Left ventricle myocardium inferior (tissue), 1 donor: ENCODE data around the gene PEDS1. TPM values are rescaled to one million over a fixed set of nuclear protein-coding genes. Genes with fewer than 3 reads are reported as not detected.
A peak's percentile ranks its signal among the peaks of the same experiment; 100 is the strongest.

ENCODE experiments used
- DNase-seq: peaks from one replicate; pipeline ENCODE4 v3.0.0-alpha.2; 2020
- H3K27ac ChIP-seq: fragments of 200-600 bp; replicated peaks from 2 replicates; pipeline ENCODE4 v1.8.0; 2021
- H3K27me3 ChIP-seq: fragments of 200-600 bp; 2 replicates; pipeline ENCODE4 v1.8.0; 2021; ENCODE audit warnings: low read depth
- H3K36me3 ChIP-seq: fragments of 200-600 bp; 2 replicates; pipeline ENCODE4 v1.8.0; 2021
- H3K4me1 ChIP-seq: fragments of 200-600 bp; 2 replicates; pipeline ENCODE4 v1.8.0; 2021
- H3K4me3 ChIP-seq: fragments of 200-600 bp; 2 replicates; pipeline ENCODE4 v1.8.0; 2021; ENCODE audit warnings: mild to moderate bottlenecking, moderate library complexity
- H3K9me3 ChIP-seq: fragments of 200-600 bp; replicated peaks from 2 replicates; pipeline ENCODE4 v1.8.0; 2021
- intact Hi-C: fragments of 100-400 bp; cut with micrococcal nuclease; formaldehyde crosslinking; loops from one replicate; pipeline ENCODE4 v1.11.0; 2022
- total RNA-seq: library from RNA; stranded (reverse); fragmentation: NEBNext Ultra II Directional; extraction: Animal tissue kit (Norgen Biotek cat#: 25700); gene quantifications from one replicate; pipeline ENCODE4 v1.2.1, GENCODE V29; 2021
- TF ChIP-seq, protein P1 (sequence below): fragments of 200-600 bp; IDR thresholded peaks from 2 replicates; pipeline ENCODE4 v1.8.0; 2021; ENCODE audit warnings: antibody characterized with exemption, mild to moderate bottlenecking, borderline replicate concordance
- donor health status: DM: no; HTN: yes; CAD: no; lungs with severe emphysema.

Gene PEDS1
- total RNA-seq, 1 donor from 2014 or later, result 17.3 TPM

DNA sequence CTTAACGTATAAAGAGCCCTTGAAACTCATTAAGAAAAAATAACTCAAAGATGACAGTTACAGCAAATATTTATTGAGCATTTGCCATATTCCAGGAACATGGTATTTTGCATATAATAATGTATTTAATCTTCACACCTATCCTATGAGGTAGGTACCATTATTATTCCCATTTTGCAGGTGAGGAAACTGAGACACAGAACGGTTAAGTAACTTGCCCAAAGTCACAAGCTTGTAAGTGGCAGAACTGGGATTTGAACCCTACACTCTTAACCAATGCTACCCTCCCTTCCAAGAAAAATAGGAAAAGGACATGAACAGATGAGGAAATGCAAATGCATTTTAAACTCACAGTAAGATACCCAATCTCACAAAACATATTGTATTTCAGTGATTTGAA lies 35.3 kb downstream of the PEDS1 start:
- Histone ChIP-seq H3K36me3 (peaks cover 3% of the 10 kb centered on the region), H3K27me3 (no peaks in the 10 kb centered on the region), H3K4me3 (no peak overlapping the region), H3K4me1 (peaks cover 42% of the 10 kb centered on the region), H3K9me3 (no peaks in the 10 kb centered on the region), H3K27ac (no peak overlapping the region)
- no peak for DNase-seq
- TF ChIP-seq, protein P1, sequence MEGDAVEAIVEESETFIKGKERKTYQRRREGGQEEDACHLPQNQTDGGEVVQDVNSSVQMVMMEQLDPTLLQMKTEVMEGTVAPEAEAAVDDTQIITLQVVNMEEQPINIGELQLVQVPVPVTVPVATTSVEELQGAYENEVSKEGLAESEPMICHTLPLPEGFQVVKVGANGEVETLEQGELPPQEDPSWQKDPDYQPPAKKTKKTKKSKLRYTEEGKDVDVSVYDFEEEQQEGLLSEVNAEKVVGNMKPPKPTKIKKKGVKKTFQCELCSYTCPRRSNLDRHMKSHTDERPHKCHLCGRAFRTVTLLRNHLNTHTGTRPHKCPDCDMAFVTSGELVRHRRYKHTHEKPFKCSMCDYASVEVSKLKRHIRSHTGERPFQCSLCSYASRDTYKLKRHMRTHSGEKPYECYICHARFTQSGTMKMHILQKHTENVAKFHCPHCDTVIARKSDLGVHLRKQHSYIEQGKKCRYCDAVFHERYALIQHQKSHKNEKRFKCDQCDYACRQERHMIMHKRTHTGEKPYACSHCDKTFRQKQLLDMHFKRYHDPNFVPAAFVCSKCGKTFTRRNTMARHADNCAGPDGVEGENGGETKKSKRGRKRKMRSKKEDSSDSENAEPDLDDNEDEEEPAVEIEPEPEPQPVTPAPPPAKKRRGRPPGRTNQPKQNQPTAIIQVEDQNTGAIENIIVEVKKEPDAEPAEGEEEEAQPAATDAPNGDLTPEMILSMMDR, result no peak
- intact Hi-C loops, result loop anchor here (5.0 kb wide), 1 partner anchor 49 kb away; no protein-coding TSS in a partner anchor

DNA sequence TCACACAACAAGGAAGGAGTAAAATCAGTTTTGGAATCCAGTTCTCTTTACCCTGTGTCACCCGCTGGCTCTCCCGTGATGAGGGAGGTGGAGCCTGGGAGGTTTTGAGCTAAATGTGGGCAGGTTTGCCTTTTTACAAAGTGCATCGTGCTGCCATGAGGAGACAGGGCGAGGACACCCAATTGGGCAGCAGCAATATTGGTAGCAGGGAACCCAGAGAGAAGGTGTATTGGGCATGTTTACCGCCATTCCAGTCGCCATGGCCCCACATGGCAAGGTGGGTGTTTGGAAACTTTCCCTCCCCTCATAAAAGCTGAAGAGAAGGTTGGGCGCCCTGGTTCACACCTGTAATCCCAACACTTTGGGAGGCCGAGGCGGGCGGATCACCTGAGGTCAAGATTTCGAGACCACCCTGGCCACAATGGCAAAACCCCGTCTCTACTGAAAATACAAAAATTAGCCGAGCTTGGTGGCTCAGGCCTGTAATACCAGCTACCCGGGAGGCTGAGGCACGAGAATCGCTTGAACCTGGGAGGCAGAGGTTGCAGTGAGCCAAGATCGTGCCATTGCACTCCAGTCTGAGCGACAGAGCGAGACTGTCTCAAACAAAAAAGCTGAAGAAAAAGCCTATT lies 37.0 kb downstream of the PEDS1 start:
- TF ChIP-seq, protein P1, result no peak
- no peaks in the 10 kb centered on the region for H3K36me3 ChIP-seq
- peak overlapping the region; percentile 65 for H3K4me3 ChIP-seq
- peak overlapping the region; percentile 99 for H3K27ac ChIP-seq
- no peaks in the 10 kb centered on the region for H3K27me3 ChIP-seq
- no peak for DNase-seq
- no peaks in the 10 kb centered on the region for H3K9me3 ChIP-seq
- peaks cover 57% of the 10 kb centered on the region for H3K4me1 ChIP-seq
- intact Hi-C loops, result loop anchor here (5.0 kb wide), 1 partner anchor 51 kb away; no protein-coding TSS in a partner anchor

DNA sequence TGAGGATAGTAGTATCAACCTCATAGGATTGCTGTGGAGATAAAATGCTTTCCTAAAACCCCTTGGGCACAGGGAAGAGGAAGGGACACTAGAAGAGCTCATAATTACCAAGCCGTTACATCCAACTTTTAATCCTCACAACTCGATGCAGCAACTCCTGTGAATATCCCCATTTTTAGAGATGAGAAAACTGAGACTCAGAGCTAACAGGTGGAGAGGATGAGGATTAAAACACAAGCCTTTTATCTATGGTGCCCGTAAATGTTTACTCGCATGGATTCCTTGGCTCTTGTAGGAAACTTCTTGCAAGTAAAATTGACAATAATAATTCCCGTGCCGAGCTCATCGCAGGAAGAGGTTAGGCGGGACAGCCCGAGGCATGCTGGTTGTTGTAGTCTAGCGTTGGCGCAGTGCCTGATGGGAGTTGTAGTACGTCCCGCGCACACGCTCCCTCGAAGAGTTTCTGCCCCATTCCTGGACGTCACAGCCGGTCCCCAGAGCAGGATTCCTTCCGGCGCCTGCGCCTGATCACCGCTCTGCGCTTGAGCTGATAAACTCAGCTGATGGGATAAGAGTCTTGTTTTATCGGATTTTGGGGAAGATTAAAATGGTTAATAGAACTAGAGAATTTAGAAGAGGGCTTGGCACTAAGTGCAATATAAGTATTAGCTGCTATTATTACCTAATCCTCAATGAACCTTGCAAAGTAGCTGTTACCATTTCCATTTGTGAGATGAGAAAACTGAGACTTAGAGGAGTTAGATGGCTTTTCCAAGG lies 37.7 kb downstream of the PEDS1 start:
- no peaks in the 10 kb centered on the region for H3K36me3 ChIP-seq
- TF ChIP-seq, protein P1, result no peak
- H3K9me3 ChIP-seq, result no peaks in the 10 kb centered on the region
- H3K27me3 ChIP-seq, result no peaks in the 10 kb centered on the region
- peak; percentile 97 for DNase-seq
- H3K4me1 ChIP-seq, result peaks cover 57% of the 10 kb centered on the region
- H3K27ac ChIP-seq, result peak overlapping the region; percentile 99
- peak overlapping the region; percentile 65 for H3K4me3 ChIP-seq
- intact Hi-C loops, result loop anchor here (5.0 kb wide), 1 partner anchor 52 kb away; no protein-coding TSS in a partner anchor

DNA sequence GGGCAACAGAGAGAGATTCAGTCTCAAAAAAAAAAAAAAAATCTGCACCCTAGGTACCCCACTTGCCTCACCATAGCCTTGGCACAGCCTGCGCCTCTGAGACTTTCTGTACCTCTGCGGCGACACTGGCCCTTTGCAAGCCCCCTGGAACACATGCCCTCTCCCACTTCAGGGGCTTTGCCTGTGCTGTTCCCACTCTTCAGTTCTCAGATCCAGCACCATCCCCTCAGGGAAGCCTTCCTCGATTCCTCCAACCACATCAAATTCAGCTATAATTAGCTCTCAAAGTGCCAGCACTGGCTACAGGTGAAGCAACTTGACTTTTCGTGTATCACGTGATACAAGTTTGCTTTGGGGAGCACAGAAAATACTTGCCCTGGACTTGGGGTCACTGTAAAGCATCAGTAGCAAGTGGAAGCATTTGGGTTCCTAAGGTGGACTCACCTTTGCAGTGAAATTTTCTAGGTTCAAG lies 38.4 kb downstream of the PEDS1 start:
- Histone ChIP-seq H3K36me3 (no peaks in the 10 kb centered on the region), H3K4me1 (peaks cover 62% of the 10 kb centered on the region), H3K9me3 (no peaks in the 10 kb centered on the region), H3K27me3 (no peaks in the 10 kb centered on the region), H3K4me3 (peak overlapping the region; percentile 65), H3K27ac (peak overlapping the region; percentile 99)
- intact Hi-C loops, result loop anchor here (5.0 kb wide), 1 partner anchor 52 kb away; no protein-coding TSS in a partner anchor
- no peak for DNase-seq
- TF ChIP-seq, protein P1, result no peak

DNA sequence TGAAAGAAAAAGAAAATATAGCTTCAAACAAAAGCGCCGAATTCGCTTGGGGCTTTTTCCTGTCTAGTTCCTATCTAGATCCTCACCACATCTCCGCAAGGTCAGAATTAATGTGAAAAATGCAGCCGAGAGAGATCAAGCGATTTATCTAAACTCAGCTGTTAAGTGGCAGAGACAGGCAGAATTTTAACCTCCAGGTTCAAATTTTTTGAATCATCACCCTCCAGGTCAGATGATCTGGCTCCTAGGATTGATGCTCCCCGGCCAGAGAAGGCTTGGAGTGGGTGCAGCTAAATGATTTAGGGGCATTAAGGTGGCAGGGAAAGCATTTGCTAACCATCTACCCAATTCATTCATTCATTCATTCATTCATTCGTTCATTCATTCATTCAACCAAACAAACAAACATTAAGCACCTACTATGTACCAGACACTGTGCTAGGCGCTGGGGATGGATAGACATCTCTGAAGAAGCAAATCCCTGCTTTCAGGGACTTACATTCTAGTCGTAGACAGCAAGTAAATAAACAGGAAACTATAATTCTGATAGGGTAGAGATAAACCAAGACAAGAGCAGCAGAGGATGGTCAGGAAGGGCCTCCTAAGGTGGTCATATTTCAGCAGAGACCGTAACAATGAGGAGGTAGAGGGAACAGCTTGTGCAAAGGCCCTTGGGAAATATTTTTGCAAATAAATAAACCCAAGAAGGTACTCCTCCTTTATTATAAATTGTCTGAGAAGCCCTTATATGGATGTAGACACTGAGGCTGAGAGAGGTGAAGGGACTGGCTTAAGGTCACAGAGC lies 39.9 kb downstream of the PEDS1 start:
- no peak for DNase-seq
- H3K27me3 ChIP-seq, result no peaks in the 10 kb centered on the region
- no peaks in the 10 kb centered on the region for H3K9me3 ChIP-seq
- intact Hi-C loops, result no loop called here
- no peaks in the 10 kb centered on the region for H3K36me3 ChIP-seq
- TF ChIP-seq, protein P1, result no peak
- peak overlapping the region; percentile 99 for H3K27ac ChIP-seq
- H3K4me1 ChIP-seq, result peaks cover 76% of the 10 kb centered on the region
- H3K4me3 ChIP-seq, result peak overlapping the region; percentile 99
